A673 (cell line): Measurements from ENCODE around the gene POU3F1. TPM values are rescaled to one million over a fixed set of nuclear protein-coding genes. Genes with fewer than 3 reads are reported as not detected.
A peak's percentile ranks its signal among the peaks of the same experiment; 100 is the strongest.

Experiments used
- BruUV-seq: library from RNA; stranded (reverse); fragments of 400-500 nt; replicated peaks from 2 replicates; lab custom pipeline; 2021; lab: Mats Ljungman, UMichigan
- CTCF ChIA-PET: fragments of 300-600 bp; sonication (Branson Sonifier 250); formaldehyde crosslinking; loops from one replicate; lab custom pipeline; 2022; ENCODE audit warnings: antibody characterized with exemption; lab: Charles Lee
- POLR2A ChIA-PET: fragments of 300-600 bp; sonication (Branson Sonifier 250); formaldehyde crosslinking; loops from one replicate; lab custom pipeline; 2022; ENCODE audit warnings: antibody characterized with exemption; ENCODE audit not compliant: low non-redundant PET; lab: Charles Lee
- DNase-seq: peaks from one replicate; pipeline ENCODE4 v3.0.0-alpha.2; 2015; ENCODE audit warnings: low spot score
- H3K27ac ChIP-seq: fragments of 200-600 bp; sonication (generic); 2 replicates; pipeline ENCODE4 v1.5.1; 2016; ENCODE audit warnings: mixed run types, low read depth, mild to moderate bottlenecking, mixed read lengths, antibody characterized with exemption, low read length; ENCODE audit not compliant: poor library complexity, severe bottlenecking
- H3K27me3 ChIP-seq: fragments of 200-600 bp; sonication (generic); replicated peaks from 2 replicates; pipeline ENCODE4 v1.6.1; 2017; ENCODE audit warnings: mixed run types, low read depth, mild to moderate bottlenecking, mixed read lengths, antibody characterized with exemption, low read length; ENCODE audit not compliant: insufficient read depth, poor library complexity
- H3K36me3 ChIP-seq: fragments of 200-600 bp; sonication (generic); 2 replicates; pipeline ENCODE4 v1.6.1; 2016; ENCODE audit warnings: mixed run types, mild to moderate bottlenecking, mixed read lengths, antibody characterized with exemption, low read length; ENCODE audit not compliant: insufficient read depth, poor library complexity, severe bottlenecking
- H3K4me1 ChIP-seq: fragments of 200-600 bp; sonication (generic); 2 replicates; pipeline ENCODE4 v1.6.1; 2017; ENCODE audit warnings: mixed run types, mild to moderate bottlenecking, mixed read lengths, antibody characterized with exemption, low read length; ENCODE audit not compliant: insufficient read depth, poor library complexity, severe bottlenecking
- H3K4me3 ChIP-seq: fragments of 200-600 bp; sonication (generic); 2 replicates; pipeline ENCODE4 v1.5.1; 2016; ENCODE audit warnings: low read depth, mixed run types, mild to moderate bottlenecking, mixed read lengths, low read length; ENCODE audit not compliant: poor library complexity, severe bottlenecking
- H3K9me3 ChIP-seq: fragments of 200-600 bp; sonication (generic); 2 replicates; pipeline ENCODE4 v1.6.1; 2016; ENCODE audit warnings: mixed run types, low read depth, mild to moderate bottlenecking, mixed read lengths, antibody characterized with exemption, low read length; ENCODE audit not compliant: poor library complexity, severe bottlenecking
- CTCF ChIP-seq: fragments of 300-800, 200-600 bp; sonication (generic); conservative IDR thresholded peaks from 2 replicates; pipeline ENCODE4 v1.5.1; 2017; ENCODE audit warnings: low read depth, mild to moderate bottlenecking, antibody characterized with exemption, low read length, moderate library complexity, mixed read lengths
- EZH2 ChIP-seq: fragments of 200-600 bp; sonication (generic); IDR thresholded peaks from 2 replicates; pipeline ENCODE4 v1.6.1; 2017; ENCODE audit warnings: borderline replicate concordance, low read depth, mild to moderate bottlenecking, mixed read lengths, antibody characterized with exemption, low read length; ENCODE audit not compliant: poor library complexity, severe bottlenecking
- intact Hi-C: fragments of 100-400 bp; cut with micrococcal nuclease; formaldehyde crosslinking; loops from one replicate; pipeline ENCODE4 v1.10.0; 2022; ENCODE audit not compliant: unreplicated experiment
- total RNA-seq: library from RNA; stranded (reverse); gene quantifications from 2 replicates; pipeline ENCODE4 v1.2.3, GENCODE V29; 2021

Gene POU3F1
- total RNA-seq, 1 experiment from 2014 or later: 92.9 TPM

GRCh38 chr1:38076038-38076437, 29.4 kb upstream of the POU3F1 start:
- BruUV-seq: no TSS peak
- no peak overlapping the region for H3K4me3 ChIP-seq
- ChIA-PET POLR2A (interaction anchor here (0.6 kb wide), 1 partner anchor 8 kb away, joined by 3 read pairs; no protein-coding TSS in a partner anchor), CTCF (no interaction called here)
- no peaks in the 10 kb centered on the region for H3K9me3 ChIP-seq
- H3K27me3 ChIP-seq: no peaks in the 10 kb centered on the region
- intact Hi-C loops: no loop called here
- H3K4me1 ChIP-seq: peaks cover 57% of the 10 kb centered on the region
- no peak overlapping the region for H3K27ac ChIP-seq
- no peak for DNase-seq
- TF ChIP-seq EZH2 (no peak), CTCF (no peak)
- no peaks in the 10 kb centered on the region for H3K36me3 ChIP-seq

- H3K4me3 ChIP-seq: no peak overlapping the region
- H3K4me1 ChIP-seq: peaks cover 65% of the 10 kb centered on the region
- POLR2A ChIA-PET: no interaction called here
Observed at GRCh38 chr1:38075191-38075590, 28.6 kb upstream of the POU3F1 start.

GRCh38 chr1:38074302-38074677, 27.7 kb upstream of the POU3F1 start:
- H3K4me1 ChIP-seq: peaks cover 74% of the 10 kb centered on the region
- H3K9me3 ChIP-seq: no peaks in the 10 kb centered on the region
- H3K27ac ChIP-seq: peak overlapping the region; percentile 75
- ChIA-PET CTCF (no interaction called here), POLR2A (no interaction called here)
- no peaks in the 10 kb centered on the region for H3K27me3 ChIP-seq
- intact Hi-C loops: no loop called here
- DNase-seq: no peak
- no peak overlapping the region for H3K4me3 ChIP-seq
- H3K36me3 ChIP-seq: no peaks in the 10 kb centered on the region
- BruUV-seq: no TSS peak
- TF ChIP-seq EZH2 (no peak), CTCF (no peak)

More at GRCh38 chr1:38075191-38075590, 28.6 kb upstream of the POU3F1 start:
- no TSS peak for BruUV-seq
- no peak for TF ChIP-seq EZH2
- no peak for TF ChIP-seq CTCF
- no peak overlapping the region for H3K27ac ChIP-seq
- CTCF ChIA-PET: no interaction called here
- no peaks in the 10 kb centered on the region for H3K9me3 ChIP-seq
- no peak for DNase-seq
- no peaks in the 10 kb centered on the region for H3K27me3 ChIP-seq
- H3K36me3 ChIP-seq: no peaks in the 10 kb centered on the region
- intact Hi-C loops: no loop called here
